DMS153 (cell line): Measurements from ENCODE around the gene CDC6.
A peak's percentile ranks its signal among the peaks of the same experiment; 100 is the strongest.

Source experiments
- DNase-seq: peaks from one replicate; lab custom pipeline; 2025; lab: John Stamatoyannopoulos, UW

The CDC6 gene

DNA sequence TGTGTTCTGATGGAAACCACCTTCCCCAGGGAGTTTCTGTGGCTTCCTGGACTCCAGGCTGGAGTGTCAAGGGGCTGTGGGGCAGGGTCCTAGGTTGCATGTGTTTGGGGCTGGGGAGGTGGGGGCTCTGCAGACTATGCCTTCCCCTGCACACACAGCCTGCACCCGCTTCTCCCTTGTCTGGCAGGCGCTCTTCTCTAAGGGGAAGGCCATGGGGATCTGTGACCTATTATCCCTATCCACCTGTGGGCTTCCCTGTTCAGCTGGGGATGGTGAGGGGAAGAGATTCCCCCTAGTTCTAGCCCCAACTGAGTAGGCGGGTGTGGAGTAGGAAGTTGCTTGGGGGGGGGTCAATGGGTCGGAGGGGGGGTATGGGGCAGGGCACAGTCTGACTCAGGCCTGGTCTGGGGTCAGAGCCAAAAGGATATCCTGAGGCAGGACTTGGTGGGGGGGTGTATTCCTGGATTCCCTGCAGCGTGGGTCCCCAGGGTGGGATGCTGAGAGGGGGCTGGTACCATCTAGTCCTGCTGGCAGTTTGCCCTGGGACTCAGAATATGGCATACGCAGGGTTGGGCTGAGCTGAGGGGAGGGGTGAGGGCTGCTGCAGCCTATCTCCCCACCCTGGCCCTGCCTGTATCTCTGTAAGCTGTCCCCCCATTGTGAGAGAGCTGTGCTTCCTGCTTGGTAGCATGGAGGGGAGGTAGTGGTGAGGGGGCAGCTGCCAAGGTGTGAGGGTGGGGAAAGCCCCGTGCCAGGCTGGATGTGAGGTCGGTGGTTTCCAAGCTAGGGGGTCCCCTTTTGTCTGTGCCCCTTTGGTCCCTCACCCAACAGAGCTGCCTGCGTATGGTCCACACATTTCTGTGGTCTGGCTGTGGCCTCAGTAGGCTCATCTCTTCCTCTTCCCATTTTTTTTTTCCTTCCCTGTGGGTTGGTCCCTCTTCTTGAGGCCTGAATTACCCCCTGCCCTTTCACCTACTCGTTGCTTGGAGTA is 36.0 kb downstream of the CDC6 start:
- no peak for DNase-seq

DNA sequence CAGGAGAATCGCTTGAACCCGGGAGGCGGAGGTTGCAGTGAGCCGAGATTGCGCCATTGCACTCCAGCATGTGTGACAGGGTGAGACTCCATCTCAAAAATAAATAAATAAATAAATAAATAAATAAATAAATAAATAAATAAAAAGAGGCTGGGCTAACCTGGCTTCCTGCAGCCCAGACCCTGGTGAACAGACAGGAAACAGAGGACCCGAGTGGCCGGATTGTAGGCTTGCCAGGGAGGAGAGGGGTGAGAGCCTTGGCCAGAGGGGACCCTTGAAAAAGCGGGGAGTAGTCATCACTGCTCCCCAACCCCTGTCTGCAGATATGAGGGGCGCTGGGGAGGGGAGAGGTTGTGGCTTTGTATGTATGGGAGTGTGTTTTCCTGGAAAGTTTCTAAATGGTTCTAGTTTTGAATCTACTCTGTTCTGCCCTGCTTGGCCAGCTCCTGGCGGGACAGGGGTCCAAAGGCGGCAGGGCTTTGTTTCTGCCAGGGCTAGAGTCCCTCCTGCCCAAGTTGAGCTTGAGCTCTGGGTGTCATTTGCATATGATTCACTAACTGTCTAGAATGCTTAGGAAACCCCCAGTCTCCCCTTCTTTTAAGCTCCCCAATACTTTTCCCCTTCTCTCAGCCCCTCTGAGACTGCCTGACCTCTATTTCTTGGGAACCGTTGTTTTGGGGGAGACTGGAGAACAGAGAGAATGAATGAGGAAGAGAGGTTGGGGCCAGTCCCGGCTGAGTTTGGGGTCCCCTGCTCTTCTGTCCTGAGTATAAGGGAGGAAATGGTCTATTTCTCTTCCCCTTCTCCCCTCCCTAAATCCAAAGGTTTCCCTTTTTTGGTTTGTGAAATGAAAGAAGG is 37.7 kb downstream of the CDC6 start:
- no peak for DNase-seq

- DNase-seq: no peak
Measured at GRCh38 chr17:40326014-40326831, 38.5 kb downstream of the CDC6 start.

DNA sequence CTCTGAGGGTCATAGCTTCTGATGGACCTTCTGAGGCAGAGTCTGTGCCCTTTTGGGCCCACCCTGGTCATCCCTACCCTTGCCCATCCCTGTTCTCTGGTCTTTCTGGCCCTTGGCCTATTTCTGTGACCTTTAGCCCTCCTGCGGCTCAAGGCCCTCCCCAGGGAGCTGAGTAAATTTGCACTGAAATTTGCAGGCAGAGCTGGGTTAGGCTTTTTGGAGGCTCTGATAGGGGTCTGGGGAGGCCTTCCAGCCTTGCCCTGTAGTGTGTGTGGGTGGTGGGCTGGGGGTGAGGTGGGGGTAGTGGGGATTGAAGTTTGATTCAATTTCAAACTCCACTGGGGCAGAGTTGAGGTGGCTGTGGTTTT is 39.1 kb downstream of the CDC6 start:
- no peak for DNase-seq

- DNase-seq: no peak
Measured at GRCh38 chr17:40327244-40327729, 39.6 kb downstream of the CDC6 start.

DNA sequence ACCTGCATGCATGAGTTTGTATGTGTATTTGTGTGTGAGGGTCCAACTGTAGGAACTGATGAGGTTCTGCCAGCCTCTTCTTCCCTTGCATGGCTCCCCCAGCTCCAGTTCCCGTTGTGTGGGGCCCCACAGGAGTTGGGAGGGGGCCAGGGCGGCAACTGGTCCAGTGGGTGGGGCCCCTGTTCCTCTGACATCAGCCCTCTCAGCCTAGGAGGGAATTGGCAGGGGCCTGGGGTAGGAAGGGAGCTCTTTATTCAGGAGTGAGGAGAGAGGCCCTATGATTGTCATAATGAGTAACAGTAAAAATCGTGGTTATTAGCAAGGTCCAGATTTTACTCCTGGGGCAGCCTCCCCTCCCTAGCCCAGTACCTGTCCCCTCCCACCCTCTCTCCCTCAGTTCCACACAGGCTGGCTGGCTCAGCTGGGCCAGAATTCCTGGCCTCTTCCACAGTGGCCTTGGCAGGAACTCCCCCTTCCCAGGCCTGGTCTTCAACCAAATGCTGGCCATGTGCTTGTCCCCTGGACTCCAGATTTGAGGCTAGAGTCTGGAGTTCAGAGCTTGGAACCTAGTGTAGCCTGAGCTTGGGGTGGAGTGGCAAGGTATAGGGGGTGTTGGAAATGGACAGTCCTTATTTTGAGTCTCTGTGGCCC is 40.2 kb downstream of the CDC6 start:
- no peak for DNase-seq

- no peak for DNase-seq
Measured at GRCh38 chr17:40328386-40328766, 40.7 kb downstream of the CDC6 start.

DNA sequence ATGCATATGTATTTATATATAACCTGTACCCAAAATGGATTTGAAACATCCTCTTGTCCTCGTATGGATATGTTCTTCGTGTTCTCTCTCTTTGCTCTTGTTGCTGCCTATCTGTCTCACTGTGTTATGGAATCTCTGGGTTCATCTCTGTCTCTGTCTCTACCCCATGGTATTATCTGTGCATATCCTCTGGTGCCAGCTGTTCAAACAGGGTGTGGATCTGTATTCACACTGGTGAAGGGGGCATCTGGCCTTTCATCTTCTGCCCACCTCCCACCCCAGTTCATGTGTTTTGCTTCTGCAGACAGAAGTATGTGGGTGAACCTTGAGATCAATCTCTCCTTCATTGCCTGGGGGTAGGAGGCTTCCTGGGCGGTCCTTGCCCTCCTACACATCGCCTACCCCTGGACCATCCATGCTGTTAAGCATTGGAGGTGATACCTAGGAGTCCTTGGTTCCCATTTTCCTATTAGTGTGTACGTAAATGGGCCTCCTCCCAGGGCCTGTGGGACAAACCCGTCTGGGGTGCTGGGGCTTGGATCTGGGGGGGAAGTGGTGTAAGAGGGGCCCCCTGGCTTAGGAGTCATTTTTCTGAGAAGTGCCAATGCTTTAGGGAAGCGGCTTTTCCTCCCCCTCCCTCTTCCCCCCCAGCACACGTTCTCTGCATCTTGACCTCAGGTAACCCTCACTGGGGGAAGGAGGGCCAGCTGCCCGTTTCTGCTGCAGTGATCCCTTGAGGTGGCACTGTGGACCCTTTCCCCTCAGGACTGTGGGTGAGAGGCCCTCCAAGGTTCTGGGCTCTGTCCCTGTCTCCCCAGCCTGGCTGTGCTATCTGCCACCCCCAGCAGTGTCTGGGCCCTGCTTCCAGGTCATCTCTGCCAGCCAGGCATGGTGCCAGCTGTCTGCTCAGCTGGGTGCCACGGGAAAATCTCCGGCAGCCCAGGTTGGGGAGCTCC is 42.4 kb downstream of the CDC6 start:
- peak; percentile 21 for DNase-seq

DNA sequence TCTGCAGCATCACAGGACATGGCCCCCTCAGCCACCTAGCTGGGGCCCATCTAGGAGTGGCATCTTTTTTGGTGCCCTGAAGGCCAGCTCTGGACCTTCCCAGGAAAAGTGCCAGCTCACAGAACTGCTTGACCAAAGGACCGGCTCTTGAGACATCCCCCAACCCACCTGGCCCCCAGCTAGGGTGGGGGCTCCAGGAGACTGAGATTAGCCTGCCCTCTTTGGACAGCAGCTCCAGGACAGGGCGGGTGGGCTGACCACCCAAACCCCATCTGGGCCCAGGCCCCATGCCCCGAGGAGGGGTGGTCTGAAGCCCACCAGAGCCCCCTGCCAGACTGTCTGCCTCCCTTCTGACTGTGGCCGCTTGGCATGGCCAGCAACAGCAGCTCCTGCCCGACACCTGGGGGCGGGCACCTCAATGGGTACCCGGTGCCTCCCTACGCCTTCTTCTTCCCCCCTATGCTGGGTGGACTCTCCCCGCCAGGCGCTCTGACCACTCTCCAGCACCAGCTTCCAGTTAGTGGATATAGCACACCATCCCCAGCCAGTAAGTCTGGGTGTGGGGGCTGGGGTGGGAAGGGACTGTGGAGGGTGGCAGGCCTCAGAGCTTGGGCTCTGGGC is 43.3 kb downstream of the CDC6 start:
- no peak for DNase-seq

- peak; percentile 84 for DNase-seq
Measured at GRCh38 chr17:40331743-40332641, 44.3 kb downstream of the CDC6 start.

GRCh38 chr17:40333781-40334448 is 46.2 kb downstream of the CDC6 start:
- no peak for DNase-seq

- no peak for DNase-seq
Measured at GRCh38 chr17:40335620-40336019, 47.9 kb downstream of the CDC6 start.

DNA sequence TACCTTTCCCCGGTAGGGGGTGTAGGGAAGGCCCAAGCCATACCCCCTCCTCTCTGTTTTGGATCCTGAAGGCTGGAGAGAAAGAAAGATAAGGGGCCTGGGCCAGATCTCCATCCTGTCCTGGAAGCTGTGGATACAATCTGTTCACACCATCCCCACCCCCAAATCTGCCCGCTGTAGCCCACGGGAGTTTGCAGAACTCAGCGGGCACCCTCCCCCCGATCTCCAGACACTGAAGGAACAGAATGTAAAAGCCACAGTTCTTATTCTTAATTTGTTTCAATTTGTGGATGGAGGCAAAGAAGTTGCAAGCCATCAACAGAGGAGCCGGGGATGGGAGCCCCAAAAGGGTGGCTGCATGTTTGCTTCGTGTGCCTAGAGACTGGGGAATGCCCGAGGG is 49.7 kb downstream of the CDC6 start:
- no peak for DNase-seq

DNA sequence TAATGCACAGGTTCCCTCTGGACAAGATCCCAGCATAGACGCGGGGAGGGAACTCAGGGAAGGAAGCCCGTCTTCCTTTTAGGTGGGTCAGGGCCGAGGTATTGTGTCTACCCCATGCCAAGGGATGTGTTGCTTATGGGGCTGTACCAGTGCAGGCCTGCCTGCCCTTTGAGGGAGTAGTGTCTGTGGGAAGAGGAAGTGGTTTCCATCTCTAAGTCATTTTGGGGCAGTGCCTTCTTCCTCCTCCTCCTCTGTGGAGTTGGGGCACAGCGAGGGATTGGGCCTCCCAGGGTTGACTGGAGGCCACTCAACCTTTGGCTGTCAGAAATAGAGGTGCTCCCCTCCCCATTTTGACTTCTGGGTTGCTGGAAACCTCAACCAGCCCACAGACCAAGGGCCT is 50.4 kb downstream of the CDC6 start:
- no peak for DNase-seq

GRCh38 chr17:40338941-40339649 is 51.4 kb downstream of the CDC6 start:
- no peak for DNase-seq

DNA sequence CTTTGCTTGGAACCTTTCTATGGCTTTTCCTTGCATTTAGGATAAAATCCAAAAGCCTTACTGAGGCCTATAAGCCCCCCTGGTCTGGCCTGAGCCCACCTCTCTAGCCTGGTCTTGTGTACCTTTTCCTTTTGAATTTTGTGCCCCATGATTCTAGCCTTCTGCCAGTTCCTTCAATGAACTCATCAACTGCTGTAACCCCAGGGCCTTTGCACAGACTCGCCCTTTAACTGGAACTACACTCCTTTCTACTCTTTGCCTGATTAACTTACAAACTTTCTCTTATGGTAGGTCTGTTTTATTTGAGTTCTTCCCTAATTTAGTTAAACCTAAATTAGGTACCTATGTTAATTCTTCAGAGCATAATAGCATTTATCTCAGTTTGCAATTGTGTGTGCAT is 52.6 kb downstream of the CDC6 start:
- DNase-seq: no peak
